HG03108 (cell line): ENCODE measurements around the gene ZC3H10.
"Not testable (repeated sequence)": the region's sequence is repeated elsewhere in the genome, so short reads cannot be mapped to it uniquely, and the experiment has no call there.

ENCODE experiments used
- ATAC-seq: cut with Tn5 transposase; IDR thresholded peaks from one replicate; pipeline ENCODE4 v1.9.1; 2021; ENCODE audit warnings: moderate library complexity; ENCODE audit not compliant: unreplicated experiment

Gene ZC3H10, protein sequence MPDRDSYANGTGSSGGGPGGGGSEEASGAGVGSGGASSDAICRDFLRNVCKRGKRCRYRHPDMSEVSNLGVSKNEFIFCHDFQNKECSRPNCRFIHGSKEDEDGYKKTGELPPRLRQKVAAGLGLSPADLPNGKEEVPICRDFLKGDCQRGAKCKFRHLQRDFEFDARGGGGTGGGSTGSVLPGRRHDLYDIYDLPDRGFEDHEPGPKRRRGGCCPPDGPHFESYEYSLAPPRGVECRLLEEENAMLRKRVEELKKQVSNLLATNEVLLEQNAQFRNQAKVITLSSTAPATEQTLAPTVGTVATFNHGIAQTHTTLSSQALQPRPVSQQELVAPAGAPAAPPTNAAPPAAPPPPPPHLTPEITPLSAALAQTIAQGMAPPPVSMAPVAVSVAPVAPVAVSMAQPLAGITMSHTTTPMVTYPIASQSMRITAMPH

DNA sequence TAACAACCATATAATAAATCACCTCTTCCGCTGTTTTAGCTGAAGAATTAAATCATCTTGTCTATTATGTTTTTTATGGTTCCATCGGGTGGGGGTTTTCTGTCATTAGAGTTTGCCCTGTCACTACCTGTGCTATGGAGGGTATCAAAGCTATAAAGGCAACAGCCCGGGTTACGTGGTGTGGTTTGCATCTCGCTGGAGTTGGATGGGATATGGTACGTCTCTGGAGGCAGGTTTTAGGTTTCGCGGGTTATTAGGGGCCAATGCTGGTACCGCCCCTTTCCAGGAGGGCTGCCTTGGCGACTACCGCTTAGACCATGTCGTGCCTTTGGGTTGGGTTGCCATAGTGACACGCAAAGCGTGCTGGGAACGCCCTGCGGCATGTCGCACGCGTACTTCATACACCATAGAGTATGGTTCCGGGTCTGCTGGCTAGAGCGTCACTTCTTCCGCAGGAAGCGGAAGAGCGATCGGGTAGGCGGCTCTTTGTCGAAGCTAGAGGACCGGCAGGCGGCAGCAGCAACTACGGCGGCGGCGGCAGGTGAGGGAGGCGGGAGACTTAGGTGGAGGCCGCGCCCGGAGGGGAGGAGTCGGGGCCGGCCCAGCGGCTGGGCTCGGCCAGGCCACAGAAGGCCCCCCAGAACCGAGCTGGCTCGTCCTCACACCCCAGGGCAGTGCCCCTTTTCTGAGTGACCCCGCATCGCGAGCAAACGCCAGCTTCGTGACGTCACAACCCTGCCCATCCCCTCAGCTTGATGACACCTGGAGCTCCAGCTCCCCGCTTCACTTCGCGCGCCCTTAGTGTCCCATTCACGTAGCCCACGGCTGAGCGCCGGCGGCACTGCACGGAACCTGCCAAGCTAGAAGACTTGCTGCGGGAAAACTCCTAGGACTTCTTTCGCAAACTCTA lies at the start of gene ZC3H10:
Gene ZC3H10 (plus strand): TSS at position 489 of the 910 bp plus-strand sequence. CDS start 2,297 bp downstream, outside the sequence.
- ATAC-seq, result peak; percentile 84

DNA sequence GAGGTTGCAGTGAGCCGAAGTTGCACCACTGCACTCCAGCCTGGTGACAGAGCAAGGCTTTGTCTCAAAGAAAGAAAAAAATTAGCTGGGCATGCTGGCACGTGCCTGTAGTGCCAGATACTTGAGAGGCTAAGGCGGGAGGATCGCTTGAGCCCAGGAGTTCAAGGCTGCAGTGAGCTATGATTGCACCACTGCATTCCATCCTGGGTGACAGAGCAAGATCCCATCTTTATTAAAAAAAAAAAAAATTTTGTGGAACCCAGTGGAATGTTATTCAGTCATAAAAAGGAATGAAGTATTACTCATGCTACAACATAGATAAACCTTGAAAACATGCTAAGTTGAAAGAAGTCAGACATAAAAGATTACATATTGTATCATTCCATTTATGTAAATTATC lies 46.4 kb upstream of the ZC3H10 start:
- no peak for ATAC-seq

DNA sequence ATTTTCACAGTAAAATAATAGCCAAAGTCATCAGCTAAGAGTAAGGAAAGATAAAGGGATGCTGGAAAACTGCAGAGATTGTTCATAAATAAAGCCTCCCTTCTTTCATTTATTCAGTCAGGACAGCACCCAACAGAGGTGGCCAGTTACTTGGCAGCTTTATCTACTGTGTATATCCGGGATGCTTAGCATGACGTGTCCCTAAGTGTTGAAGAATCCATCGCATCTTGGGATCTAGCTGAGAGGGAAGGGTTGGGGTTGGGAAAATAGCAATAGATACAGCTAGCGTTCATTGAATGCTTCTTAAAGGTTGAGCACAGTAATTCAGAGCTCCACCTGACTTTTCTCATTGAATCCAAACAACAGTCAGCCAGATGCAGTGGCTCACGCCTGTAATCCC lies 43.7 kb upstream of the ZC3H10 start:
- ATAC-seq, result no peak

DNA sequence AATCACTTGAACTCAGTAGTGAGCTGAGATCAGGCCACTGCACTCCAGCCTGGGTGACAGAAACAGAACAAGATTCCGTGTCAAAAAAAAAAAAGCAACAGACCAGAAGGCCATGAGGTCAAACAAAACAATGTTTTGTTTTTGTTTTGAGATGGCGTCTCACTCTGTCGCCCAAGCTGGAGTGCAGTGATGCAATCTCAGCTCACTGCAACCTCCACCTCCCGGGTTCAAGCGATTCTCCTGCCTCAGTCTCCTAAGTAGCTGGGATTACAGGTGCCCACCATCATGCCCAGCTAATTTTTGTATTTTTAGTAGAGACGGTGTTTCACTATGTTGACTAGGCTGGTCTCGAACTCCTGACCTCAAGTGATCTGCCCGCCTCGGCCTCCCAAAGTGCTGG lies 40.1 kb upstream of the ZC3H10 start:
- not testable (repeated sequence) for ATAC-seq

DNA sequence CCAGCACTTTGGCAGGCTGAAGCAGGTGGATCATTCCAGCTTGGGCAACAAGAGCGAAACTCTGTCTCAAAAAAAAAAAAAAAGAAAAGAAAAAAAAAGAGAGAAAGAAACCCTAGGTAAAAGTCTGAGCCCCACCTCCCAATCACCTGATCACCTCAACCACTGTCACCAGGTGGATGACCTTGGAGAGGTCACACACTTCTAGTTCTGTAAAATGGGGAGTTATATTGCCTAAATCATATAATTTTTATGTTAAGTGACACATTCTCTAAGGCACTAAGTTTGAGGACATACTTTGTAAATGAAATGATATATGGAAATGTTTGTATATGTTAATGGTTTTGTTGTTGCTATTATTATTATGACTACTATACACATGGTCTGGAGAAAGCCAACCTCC lies 39.6 kb upstream of the ZC3H10 start:
- ATAC-seq, result no peak

DNA sequence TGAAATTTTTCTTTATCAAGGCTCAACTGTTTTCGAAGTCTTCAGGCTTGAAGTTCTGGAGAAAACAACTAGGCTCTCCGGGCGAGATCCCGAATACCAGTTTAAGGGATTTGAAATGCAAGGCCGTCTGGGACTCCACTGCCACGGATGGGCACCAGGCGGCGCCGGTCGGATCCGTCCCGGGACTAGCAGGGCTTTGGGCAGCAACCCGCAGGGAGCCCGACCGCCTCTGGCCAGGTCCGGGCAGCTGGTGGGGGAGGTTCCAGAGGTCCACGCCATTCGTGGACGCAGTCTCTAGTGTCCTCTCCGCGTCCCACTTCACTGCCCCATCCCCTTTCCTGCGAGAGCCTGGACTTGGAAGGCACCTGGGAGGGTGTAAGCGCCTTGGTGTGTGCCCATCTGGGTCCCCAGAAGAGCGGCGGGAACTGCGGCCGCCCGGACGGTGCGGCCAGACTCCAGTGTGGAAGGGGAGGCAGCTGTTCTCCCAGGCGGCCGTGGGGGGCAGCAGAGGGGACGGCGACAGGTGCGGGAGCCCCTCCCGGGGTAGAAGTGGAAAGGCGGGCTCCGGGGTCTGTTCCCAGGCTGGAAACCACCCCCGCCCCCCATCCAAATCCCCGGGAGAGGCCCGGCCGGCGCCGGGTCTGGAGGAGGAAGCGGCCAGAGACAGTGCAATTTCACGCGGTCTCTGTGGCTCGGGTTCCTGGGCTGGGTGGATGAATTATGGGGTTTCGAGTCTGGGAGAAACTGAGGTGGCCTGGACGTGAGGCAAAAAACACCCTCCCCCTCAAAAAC lies 38.9 kb upstream of the ZC3H10 start:
- peak; percentile 57 for ATAC-seq

DNA sequence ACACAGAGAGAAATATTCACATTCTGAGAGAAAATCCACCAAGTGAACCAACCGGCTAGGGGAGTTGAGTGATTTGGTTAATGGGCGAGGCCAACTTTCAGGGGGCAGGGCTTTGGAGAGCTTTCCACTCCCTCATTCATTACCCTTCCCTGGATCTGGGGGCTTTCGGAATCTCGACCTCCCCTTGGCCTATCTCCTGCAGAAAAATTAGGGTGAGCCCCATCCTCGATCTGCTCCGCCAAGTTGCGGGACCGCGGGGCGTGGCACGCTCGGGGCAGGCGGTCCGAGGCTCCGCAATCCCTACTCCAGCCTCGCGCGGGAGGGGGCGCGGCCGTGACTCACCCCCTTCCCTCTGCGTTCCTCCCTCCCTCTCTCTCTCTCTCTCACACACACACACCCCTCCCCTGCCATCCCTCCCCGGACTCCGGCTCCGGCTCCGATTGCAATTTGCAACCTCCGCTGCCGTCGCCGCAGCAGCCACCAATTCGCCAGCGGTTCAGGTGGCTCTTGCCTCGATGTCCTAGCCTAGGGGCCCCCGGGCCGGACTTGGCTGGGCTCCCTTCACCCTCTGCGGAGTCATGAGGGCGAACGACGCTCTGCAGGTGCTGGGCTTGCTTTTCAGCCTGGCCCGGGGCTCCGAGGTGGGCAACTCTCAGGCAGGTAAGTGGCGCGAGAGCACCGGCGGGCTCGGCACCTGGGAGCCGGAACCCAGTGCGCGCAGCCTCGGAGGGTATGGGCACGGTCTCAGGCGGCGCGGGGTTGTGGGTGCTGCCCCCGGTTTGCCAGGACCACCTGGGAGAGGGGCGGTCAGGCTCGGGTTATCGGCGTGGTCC lies 38.1 kb upstream of the ZC3H10 start, which contains the start of gene ERBB3:
Gene ERBB3 (plus strand): TSS at position 443 of the 833 bp plus-strand sequence. CDS start 136 bp downstream, at position 579.
- no peak for ATAC-seq

DNA sequence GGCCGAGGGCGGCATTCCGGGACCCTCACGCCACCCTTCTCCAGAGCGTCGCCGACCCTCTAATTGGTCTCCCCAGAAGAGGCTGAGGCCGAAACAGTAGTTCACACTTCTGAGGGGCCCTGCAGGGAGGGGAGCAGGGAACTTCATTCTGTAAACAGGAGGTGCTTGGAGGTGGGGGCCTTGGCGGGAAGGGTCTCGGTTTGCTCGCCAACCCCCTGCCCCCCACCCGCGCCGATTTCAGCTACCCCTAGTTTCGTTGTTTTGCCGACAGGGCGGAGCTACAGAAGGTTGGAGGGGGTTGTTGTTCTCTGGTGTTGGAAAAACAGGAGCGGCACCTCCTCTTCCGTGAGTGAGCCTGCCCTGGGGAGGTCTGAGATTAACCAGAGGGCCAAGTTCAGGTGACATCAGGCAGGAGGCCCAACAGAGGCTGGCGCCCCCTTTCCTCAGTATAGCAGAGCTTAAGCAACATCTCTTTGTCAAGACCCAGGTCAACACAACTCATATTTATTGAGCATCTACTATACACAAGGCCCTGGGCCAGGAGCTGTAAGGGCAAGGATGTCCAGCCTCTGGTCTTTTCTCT lies 37.4 kb upstream of the ZC3H10 start:
- no peak for ATAC-seq

DNA sequence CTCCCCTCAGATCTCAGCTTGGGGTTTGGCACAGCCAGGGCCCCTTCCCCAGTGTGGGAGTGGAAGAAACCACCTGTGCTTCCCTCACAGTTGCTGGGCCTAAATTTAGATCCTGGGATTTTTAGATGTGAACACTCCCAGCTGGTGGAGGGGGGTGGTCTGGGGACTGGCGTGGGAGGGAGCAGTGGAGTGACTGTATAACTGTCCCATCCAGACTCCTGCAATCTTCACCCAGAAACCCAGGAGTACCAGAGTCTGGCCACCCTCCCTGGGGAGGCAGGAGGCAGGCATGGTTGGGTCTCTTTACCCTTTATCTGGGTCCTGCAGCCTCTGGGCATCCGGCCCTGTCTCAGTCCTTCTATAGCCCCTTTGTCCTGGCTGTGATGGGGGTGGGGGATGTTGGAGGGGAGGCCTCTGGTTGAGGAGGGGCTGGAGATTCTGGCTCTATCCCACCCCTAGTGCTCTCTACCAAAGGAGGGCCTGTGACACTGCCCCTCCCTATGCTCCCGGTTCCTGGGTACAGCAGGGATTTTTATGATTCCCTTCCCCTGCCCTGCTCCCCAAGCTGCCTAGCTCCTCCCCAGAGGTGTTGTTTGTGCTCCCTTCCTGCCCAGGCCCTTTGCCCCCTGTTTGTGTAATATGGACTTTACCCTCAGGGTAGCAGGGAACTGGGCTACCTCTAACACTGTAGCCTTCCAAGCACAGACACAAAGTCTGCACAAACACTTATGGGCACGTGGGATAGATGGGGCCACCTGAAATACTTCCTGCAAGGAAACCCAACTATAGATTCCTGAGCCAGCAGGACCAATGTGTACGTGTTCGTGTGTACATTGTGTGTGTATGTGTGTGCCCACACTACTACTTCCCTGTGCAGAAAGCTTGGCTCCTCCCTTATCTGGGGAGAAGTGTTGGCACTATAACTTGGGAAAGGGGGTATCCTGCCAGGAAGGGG lies 36.4 kb upstream of the ZC3H10 start:
- ATAC-seq, result no peak

DNA sequence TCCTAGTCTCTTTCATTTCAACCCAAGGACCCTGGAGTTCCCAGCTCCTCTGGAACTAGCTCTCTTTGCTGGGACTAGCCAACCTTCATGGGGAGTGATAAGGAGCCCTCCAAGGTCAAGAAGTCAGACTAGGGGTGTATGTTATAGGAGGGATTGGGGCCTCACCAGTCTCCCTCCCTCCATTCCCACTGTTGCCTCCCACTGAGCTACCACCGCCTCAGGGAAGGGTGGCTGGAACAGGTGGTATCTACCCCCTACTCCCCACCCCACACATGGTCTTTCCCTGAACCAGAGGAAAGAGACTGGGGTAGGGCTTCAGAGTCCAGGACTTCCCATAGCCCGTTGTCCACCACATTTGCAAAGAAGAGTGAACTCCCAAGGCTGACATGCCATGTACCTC lies 35.7 kb upstream of the ZC3H10 start:
- ATAC-seq, result no peak

DNA sequence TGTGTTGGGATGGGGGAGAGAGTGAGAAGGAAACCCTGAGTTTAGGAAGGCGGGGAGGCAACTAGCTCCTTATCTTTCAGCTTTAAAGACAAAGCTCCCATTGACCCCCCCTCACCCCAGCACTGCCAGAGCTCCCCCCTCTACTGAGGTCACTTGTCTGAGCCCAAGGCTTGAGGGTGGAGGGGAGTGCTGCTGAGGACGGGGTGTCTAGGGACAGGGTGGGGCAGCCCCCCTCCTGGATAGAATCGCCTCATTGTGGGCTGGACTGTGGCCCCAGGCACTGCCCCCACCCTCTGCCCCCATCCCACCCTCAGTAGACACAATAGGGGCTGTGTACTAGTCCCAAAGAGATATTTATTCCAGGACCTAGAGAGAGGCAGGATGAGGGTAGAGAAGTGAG lies 35.1 kb upstream of the ZC3H10 start:
- ATAC-seq, result no peak

DNA sequence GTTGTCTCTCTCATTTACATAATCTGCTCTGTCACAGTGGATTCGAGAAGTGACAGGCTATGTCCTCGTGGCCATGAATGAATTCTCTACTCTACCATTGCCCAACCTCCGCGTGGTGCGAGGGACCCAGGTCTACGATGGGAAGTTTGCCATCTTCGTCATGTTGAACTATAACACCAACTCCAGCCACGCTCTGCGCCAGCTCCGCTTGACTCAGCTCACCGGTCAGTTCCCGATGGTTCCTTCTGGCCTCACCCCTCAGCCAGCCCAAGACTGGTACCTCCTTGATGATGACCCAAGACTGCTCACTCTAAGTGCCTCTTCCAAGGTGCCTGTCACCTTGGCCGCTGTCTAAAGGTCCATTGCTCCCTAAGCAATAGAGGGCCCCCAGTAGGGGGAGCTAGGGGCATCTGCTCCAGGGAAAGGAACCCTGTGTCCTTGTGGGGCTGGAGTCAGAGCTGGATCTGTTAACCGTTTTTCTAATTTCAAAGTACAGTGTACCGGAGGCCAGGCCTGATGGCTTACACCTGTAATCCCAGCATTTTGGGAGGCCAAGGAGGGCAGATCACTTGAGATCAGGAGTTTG lies 33.0 kb upstream of the ZC3H10 start:
- no peak for ATAC-seq

DNA sequence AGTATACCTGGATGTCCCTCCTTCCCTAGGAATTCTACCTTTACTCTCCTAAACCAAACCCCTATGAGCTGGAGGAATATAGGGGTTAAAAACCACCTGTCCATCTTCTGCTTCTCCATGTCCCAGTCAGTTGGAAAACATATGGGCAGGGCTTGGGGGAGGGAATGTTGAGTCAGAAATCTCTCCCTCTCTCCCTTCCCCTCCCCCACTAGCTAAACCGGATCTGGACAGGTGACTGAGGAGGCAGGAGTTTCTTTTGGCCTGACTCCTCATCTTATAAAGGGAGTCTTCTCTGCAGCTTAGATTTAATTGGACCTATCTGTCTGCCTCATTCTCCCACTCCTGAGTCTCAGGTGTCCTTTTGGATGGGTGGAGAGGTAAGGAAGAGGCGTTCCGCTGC lies 32.0 kb upstream of the ZC3H10 start:
- ATAC-seq, result no peak

DNA sequence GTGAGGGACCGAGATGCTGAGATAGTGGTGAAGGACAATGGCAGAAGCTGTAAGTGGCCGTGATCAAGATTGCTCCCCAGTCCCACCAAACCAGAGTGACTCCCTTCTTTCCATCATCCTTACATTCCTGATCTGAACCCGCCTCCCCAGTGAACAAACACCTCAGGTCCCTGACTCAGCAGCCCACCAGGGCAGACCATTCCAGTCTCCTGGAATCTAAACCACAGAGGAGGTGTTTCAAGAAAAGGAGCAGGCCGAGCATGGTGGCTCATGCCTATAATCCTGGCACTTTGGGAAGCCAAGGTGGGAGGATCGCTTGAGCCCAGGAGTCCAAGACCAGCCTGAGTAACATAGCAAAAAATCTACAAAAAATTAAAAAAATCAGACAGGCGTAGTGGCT lies 31.5 kb upstream of the ZC3H10 start:
- no peak for ATAC-seq

DNA sequence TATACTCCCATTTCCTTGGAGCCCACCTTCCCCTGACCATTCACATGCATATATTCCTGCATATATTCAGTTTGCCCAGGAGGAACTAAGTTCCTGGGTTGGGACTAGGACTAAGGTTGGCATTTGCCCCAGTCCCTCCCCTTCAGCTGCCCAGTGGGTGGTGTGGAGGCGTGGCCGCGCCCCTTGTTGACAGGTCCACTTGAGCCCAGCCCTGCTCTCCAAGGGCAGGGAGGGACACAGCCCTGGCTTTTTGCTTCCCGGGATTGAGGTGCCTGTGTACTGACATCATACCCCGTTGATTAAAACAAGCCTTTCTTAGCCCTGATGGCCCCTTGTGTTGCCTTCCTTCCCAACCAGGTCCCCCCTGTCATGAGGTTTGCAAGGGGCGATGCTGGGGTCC lies 30.8 kb upstream of the ZC3H10 start:
- no peak for ATAC-seq

DNA sequence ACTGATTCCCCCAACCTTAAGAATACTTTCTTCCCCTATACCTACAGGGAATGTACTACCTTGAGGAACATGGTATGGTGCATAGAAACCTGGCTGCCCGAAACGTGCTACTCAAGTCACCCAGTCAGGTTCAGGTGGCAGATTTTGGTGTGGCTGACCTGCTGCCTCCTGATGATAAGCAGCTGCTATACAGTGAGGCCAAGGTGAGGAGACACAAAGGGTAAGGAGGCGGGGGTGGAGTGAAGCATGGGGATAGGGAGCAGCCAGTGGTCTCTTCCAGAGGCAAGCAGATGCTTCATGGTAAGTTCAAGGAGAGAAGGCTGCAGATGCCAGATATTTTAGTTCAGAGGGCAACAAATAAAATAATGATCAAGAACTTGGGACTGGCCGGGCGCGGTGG lies 20.3 kb upstream of the ZC3H10 start:
- no peak for ATAC-seq

DNA sequence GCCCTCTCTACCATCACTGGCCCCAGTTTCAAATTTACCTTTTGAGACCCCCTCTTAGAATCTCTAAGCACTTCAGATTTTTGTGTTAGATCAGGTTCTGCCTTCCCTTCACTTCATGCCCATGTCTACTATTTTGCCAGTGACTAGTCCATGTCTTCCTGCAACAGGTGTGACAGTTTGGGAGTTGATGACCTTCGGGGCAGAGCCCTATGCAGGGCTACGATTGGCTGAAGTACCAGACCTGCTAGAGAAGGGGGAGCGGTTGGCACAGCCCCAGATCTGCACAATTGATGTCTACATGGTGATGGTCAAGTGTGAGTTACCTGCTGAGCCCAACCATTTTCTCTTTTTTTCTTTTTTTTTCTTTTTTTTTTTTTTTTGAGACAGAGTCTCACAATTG lies 19.5 kb upstream of the ZC3H10 start:
- ATAC-seq, result no peak

DNA sequence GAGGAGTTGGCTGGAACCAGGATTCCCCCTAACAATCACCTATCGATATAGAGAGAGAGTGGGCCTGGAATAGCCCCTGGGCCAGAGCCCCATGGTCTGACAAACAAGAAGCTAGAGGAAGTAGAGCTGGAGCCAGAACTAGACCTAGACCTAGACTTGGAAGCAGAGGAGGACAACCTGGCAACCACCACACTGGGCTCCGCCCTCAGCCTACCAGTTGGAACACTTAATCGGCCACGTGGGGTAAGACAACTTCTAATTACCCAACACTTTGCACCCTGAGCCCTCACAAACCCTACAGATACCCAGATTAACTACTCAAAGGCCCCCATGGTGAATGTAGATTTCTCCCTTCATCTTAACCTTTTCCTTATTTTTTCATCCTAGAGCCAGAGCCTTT lies 18.3 kb upstream of the ZC3H10 start:
- ATAC-seq, result no peak
